ENCODE results near the gene CNRIP1.

CNRIP1 gene

DNA sequence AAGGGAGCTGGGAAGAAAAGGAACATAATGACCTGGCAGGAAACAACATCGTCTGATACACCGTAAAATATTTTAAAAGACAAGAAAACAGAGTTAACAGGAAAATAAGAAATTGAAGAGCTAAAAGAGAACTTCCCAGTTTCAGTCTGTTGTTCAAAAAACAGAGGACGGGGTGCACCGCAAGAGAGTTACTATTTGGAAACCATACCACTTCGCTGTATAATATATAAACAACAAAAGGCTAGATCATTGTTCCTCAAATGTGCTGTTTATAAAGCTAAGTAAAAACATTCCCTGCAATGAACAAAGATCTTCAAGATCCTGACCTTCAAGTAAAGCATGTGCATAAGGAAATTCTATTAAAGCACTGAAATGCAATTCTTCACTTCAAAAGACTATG is 69.6 kb downstream of the CNRIP1 start:
- TF ChIP-seq ZBTB7A (IDR thresholded peaks at IDR 0.05; ENCODE audit: low read depth) = no peak
- no peak for TF ChIP-seq FOXM1 (IDR thresholded peaks at IDR 0.05; ENCODE audit: borderline replicate concordance, low read depth)
- no peak for TF ChIP-seq TAF1 (IDR thresholded peaks at IDR 0.05; ENCODE audit: low read depth)
- TF ChIP-seq EGR1 (IDR thresholded peaks at IDR 0.05) = no peak
- no peak for TF ChIP-seq TEAD4 (IDR thresholded peaks at IDR 0.05)
- no peak for TF ChIP-seq EP300 (IDR thresholded peaks at IDR 0.05; ENCODE audit: borderline replicate concordance)
- no peak for TF ChIP-seq CEBPB (IDR thresholded peaks at IDR 0.05)
- TF ChIP-seq, protein P1, sequence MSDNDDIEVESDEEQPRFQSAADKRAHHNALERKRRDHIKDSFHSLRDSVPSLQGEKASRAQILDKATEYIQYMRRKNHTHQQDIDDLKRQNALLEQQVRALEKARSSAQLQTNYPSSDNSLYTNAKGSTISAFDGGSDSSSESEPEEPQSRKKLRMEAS (IDR thresholded peaks at IDR 0.05) = no peak
- TF ChIP-seq, protein P2, sequence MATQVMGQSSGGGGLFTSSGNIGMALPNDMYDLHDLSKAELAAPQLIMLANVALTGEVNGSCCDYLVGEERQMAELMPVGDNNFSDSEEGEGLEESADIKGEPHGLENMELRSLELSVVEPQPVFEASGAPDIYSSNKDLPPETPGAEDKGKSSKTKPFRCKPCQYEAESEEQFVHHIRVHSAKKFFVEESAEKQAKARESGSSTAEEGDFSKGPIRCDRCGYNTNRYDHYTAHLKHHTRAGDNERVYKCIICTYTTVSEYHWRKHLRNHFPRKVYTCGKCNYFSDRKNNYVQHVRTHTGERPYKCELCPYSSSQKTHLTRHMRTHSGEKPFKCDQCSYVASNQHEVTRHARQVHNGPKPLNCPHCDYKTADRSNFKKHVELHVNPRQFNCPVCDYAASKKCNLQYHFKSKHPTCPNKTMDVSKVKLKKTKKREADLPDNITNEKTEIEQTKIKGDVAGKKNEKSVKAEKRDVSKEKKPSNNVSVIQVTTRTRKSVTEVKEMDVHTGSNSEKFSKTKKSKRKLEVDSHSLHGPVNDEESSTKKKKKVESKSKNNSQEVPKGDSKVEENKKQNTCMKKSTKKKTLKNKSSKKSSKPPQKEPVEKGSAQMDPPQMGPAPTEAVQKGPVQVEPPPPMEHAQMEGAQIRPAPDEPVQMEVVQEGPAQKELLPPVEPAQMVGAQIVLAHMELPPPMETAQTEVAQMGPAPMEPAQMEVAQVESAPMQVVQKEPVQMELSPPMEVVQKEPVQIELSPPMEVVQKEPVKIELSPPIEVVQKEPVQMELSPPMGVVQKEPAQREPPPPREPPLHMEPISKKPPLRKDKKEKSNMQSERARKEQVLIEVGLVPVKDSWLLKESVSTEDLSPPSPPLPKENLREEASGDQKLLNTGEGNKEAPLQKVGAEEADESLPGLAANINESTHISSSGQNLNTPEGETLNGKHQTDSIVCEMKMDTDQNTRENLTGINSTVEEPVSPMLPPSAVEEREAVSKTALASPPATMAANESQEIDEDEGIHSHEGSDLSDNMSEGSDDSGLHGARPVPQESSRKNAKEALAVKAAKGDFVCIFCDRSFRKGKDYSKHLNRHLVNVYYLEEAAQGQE (IDR thresholded peaks at IDR 0.05; ENCODE audit: low read depth) = no peak
- no peak for TF ChIP-seq NFIC (IDR thresholded peaks at IDR 0.05)
- TF ChIP-seq, protein P3, sequence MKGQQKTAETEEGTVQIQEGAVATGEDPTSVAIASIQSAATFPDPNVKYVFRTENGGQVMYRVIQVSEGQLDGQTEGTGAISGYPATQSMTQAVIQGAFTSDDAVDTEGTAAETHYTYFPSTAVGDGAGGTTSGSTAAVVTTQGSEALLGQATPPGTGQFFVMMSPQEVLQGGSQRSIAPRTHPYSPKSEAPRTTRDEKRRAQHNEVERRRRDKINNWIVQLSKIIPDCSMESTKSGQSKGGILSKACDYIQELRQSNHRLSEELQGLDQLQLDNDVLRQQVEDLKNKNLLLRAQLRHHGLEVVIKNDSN (IDR thresholded peaks at IDR 0.05) = no peak
- TF ChIP-seq RAD21 (IDR thresholded peaks at IDR 0.05; ENCODE audit: low read depth) = no peak
- no peak for TF ChIP-seq YY1 (IDR thresholded peaks at IDR 0.05; ENCODE audit: low read depth)
- no peak for TF ChIP-seq CREB1 (IDR thresholded peaks at IDR 0.05; ENCODE audit: low read depth)
- TF ChIP-seq TCF12 (IDR thresholded peaks at IDR 0.05; ENCODE audit: low read depth) = no peak

DNA sequence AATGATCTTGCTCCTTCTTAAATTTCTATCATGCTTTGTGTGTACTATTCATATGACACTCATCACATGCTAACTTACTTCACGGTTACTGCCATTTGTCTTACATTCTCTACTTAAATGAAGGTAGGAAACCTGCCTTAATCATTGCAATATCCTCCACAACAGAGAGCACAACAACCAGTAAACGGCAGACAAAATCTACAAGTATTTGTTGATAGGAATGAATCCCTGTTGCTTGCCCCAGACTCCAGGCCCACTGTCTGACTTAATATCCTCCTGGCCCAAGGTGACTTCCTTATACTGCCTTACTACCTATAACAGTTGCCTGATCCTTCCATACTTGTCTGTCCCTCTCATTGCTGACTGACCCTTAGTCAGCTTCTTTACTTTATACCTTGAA is 70.9 kb downstream of the CNRIP1 start:
- TF ChIP-seq NFIC (IDR thresholded peaks at IDR 0.05) = no peak
- no peak for TF ChIP-seq TAF1 (IDR thresholded peaks at IDR 0.05; ENCODE audit: low read depth)
- TF ChIP-seq CREB1 (IDR thresholded peaks at IDR 0.05; ENCODE audit: low read depth) = no peak
- TF ChIP-seq RAD21 (IDR thresholded peaks at IDR 0.05; ENCODE audit: low read depth) = no peak
- TF ChIP-seq, protein P3 (IDR thresholded peaks at IDR 0.05) = no peak
- TF ChIP-seq YY1 (IDR thresholded peaks at IDR 0.05; ENCODE audit: low read depth) = no peak
- no peak for TF ChIP-seq ZBTB7A (IDR thresholded peaks at IDR 0.05; ENCODE audit: low read depth)
- TF ChIP-seq, protein P2 (IDR thresholded peaks at IDR 0.05; ENCODE audit: low read depth) = no peak
- no peak for TF ChIP-seq TCF12 (IDR thresholded peaks at IDR 0.05; ENCODE audit: low read depth)
- TF ChIP-seq CEBPB (IDR thresholded peaks at IDR 0.05) = no peak
- no peak for TF ChIP-seq TEAD4 (IDR thresholded peaks at IDR 0.05)

DNA sequence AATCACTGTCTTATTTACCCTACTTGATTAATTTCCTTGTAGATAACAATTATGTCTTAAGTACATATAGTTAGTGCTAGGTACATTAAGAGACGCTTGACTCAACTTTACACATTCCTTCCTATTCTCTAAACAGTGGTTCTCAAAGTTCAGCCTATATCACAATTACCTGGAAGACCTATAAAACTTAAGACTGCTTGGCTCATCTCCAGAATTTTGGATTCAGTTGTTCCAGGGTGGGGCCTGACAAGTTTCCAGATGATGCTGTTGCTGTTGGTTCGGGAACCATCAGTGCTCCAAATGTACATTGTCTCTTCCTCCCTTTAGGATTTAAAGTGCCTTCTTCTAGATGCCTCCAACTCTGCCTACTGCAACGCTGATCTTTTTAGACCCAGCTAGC is 71.4 kb downstream of the CNRIP1 start:
- TF ChIP-seq FOXM1 (IDR thresholded peaks at IDR 0.05; ENCODE audit: borderline replicate concordance, low read depth) = no peak
- TF ChIP-seq, protein P3 (IDR thresholded peaks at IDR 0.05) = no peak
- no peak for TF ChIP-seq ZBTB7A (IDR thresholded peaks at IDR 0.05; ENCODE audit: low read depth)
- TF ChIP-seq NFIC (IDR thresholded peaks at IDR 0.05) = peak; percentile 36; the same call in 1 of the 2 replicates
- TF ChIP-seq YY1 (IDR thresholded peaks at IDR 0.05; ENCODE audit: low read depth) = no peak
- TF ChIP-seq EGR1 (IDR thresholded peaks at IDR 0.05) = no peak

DNA sequence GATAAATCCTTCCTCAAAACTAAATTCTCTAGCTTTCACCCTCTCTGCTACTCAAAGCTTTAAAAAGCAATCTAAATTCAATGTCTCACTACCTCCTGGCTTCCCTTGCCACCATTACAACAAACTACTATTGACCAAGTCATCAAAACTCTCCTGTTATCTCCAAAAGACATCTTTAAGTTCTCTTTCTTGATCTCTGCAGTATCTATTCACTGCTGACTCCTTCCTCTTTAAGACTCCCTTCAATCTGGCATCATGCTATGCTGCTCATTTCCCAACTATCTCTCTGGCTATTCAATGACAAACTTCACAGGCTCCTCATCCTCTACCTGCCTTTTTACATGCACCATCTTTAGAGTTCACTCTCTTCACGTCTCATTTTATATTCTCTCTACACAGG is 73.4 kb downstream of the CNRIP1 start:
- TF ChIP-seq ZBTB7A (IDR thresholded peaks at IDR 0.05; ENCODE audit: low read depth) = no peak
- TF ChIP-seq, protein P3 (IDR thresholded peaks at IDR 0.05) = no peak
- no peak for TF ChIP-seq TAF1 (IDR thresholded peaks at IDR 0.05; ENCODE audit: low read depth)

DNA sequence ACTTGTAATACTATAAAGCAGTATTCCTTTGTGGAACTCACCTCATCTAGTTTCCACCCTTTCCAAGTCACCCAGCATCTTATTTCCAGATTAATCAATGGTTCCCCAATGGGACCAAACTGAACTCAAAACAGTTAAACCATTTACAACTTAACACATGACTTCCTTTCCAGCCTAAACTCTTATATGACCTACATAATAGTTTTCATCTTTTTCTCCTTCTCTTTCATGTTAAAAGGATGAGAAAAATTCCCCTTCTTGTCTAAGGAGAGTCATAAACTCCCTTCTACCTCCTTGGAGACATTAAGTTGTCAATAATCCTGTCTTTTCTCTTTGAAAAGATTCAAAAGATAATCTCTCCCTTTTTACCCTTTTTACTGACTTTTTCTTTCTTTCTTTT is 74.1 kb downstream of the CNRIP1 start:
- TF ChIP-seq, protein P3 (IDR thresholded peaks at IDR 0.05) = no peak
- no peak for TF ChIP-seq ZBTB7A (IDR thresholded peaks at IDR 0.05; ENCODE audit: low read depth)
- TF ChIP-seq, protein P2 (IDR thresholded peaks at IDR 0.05; ENCODE audit: low read depth) = no peak
- no peak for TF ChIP-seq YY1 (IDR thresholded peaks at IDR 0.05; ENCODE audit: low read depth)
- no peak for TF ChIP-seq EGR1 (IDR thresholded peaks at IDR 0.05)
- no peak for TF ChIP-seq FOXM1 (IDR thresholded peaks at IDR 0.05; ENCODE audit: borderline replicate concordance, low read depth)
- TF ChIP-seq, protein P1 (IDR thresholded peaks at IDR 0.05) = no peak
- TF ChIP-seq RAD21 (IDR thresholded peaks at IDR 0.05; ENCODE audit: low read depth) = no peak
- no peak for TF ChIP-seq EP300 (IDR thresholded peaks at IDR 0.05; ENCODE audit: borderline replicate concordance)
- TF ChIP-seq TEAD4 (IDR thresholded peaks at IDR 0.05) = no peak
